GM18517 (cell line): ENCODE data around the gene INSYN1.
"Not testable (repeated sequence)": the region's sequence is repeated elsewhere in the genome, so short reads cannot be mapped to it uniquely, and the experiment has no call there.

Source experiments
- ATAC-seq: cut with Tn5 transposase; IDR thresholded peaks from one replicate; pipeline ENCODE4 v1.9.1; 2021; ENCODE audit warnings: mild to moderate bottlenecking, moderate library complexity; ENCODE audit not compliant: unreplicated experiment

INSYN1 gene

DNA sequence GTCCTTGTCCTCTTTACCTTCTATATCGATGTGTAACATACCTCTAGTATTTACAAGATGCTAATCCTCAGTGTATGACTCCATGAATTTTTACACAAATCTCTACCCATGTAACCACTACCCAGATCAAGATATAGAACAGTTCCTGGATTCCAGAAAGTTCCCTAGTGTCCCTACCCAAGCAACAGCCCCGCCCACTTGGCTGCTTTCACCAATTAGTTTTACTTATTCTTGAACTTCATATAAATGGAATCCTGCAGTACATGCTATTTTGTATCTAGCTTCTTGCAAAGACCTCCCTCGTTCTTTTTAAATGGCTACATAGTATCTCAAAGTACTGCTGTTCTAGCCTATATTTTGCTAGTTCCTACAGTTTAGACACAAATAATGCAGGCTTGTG lies 35.9 kb downstream of the INSYN1 start:
- no peak for ATAC-seq

GRCh38 chr15:73716417-73716816 lies 36.7 kb downstream of the INSYN1 start:
- ATAC-seq: no peak

DNA sequence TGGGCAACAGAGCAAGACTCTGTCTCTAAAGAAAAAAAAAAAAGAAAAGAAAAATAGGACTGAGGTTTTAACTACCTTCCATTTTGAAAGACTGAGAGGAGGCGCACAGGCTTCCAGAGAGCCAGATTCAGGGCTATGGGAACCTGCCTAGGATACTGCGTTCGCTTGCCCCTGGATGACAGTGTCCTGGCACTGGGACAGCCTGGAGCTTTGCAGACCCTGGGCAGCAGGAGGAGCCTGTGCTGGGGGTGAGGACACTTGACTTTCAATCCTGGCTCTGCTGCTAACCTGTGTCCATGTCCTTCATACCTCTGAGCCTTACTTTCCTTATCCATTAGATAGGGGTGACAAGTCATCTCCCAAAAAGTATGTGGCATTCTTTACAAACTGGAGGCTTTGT lies 37.7 kb downstream of the INSYN1 start:
- no peak for ATAC-seq

- no peak for ATAC-seq
Observed at GRCh38 chr15:73714695-73715301, 38.4 kb downstream of the INSYN1 start.

DNA sequence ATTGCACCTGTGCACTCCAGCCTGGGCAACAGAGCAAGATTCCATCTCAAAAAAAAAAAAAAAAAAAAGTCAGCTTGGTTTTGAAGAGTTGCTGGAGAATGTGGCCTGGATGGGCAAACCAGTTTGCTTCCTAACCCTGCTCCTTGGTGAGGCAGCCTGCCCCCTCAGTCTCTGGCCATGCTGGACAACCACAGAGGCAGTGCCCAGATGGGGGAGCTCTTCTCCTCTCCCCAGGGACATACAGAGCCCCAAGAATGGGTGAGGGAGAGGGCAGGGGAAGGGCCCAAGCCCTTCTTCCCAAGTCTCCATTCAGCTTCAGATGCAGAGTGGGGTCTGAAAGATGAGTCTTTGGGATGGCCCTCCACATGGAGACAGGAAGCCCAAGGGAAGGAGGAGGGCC lies 41.0 kb downstream of the INSYN1 start:
- no peak for ATAC-seq

- no peak for ATAC-seq
Observed at GRCh38 chr15:73711526-73711925, 41.6 kb downstream of the INSYN1 start.

DNA sequence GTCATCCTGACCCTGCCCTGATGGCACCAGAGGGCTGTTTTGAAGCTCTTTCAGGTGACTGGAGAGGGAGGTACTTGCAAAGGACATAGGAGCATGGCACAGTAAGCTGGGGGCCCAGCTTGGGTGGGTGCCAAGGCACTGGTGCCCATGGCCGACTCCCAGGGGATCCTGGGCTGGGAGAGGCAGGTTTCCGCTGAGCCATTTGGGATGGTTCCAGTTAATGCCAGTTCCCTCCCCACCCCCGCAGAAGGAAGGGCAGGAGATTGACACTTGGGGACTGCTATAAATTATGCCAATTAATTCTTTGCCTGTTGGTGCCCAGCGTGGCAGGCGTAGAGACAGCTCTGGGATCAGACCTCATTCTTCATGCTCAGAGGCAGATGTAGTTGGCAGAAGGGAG lies 42.8 kb downstream of the INSYN1 start:
- ATAC-seq: no peak

GRCh38 chr15:73709686-73710085 lies 43.5 kb downstream of the INSYN1 start:
- no peak for ATAC-seq

DNA sequence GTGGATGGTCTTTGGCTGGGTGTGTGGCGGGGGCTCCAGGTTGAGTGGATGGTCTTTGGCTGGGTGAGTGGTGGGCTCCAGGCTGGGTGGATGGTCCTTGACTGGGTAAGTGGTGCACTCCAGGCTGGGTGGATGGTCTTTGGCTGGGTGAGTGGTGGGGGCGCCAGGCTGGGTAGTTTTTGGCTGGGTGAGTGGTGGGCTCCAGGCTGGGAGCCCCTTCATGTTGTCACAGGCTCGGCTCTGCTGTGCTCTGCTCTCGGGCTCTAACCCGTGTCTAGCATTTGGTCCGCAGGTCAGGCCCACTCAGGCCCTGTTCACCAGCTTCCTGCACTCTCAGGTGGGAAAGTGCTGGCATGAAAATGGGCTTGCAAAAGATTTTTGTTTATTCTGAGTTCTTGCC lies 43.9 kb downstream of the INSYN1 start:
- no peak for ATAC-seq

DNA sequence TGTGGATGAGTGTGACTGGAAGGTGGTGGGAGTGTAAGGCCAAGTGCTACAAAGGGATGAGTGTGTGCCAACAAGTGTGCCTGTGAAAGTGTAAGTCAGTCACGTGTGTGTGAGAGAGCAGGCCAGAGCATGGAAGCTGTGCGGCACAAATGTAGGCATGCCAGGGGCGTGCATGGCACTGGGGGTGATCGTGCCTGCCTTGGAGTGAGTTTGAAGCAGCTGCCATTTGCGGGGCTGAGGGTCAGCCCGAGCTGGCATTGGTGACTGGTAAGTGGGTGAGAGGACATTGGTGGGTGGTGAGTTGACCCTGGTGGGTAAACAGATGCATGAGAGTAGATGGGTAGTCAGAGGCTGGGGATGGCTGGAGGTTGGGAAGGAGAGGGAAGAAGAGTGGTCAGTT lies 44.5 kb downstream of the INSYN1 start:
- ATAC-seq: no peak

- no peak for ATAC-seq
Observed at GRCh38 chr15:73704869-73705645, 48.1 kb downstream of the INSYN1 start.

- ATAC-seq: not testable (repeated sequence)
Observed at GRCh38 chr15:73704142-73704868, 48.8 kb downstream of the INSYN1 start.

DNA sequence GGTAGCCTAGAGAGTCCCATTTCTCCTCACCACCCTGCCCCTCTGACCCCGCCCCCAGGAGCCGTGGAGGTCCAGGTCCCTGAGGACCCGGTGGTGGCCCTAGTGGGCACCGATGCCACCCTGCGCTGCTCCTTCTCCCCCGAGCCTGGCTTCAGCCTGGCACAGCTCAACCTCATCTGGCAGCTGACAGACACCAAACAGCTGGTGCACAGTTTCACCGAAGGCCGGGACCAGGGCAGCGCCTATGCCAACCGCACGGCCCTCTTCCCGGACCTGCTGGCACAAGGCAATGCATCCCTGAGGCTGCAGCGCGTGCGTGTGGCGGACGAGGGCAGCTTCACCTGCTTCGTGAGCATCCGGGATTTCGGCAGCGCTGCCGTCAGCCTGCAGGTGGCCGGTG lies 49.5 kb downstream of the INSYN1 start:
- not testable (repeated sequence) for ATAC-seq

GRCh38 chr15:73702311-73703239 lies 50.6 kb downstream of the INSYN1 start:
- ATAC-seq: not testable (repeated sequence)

DNA sequence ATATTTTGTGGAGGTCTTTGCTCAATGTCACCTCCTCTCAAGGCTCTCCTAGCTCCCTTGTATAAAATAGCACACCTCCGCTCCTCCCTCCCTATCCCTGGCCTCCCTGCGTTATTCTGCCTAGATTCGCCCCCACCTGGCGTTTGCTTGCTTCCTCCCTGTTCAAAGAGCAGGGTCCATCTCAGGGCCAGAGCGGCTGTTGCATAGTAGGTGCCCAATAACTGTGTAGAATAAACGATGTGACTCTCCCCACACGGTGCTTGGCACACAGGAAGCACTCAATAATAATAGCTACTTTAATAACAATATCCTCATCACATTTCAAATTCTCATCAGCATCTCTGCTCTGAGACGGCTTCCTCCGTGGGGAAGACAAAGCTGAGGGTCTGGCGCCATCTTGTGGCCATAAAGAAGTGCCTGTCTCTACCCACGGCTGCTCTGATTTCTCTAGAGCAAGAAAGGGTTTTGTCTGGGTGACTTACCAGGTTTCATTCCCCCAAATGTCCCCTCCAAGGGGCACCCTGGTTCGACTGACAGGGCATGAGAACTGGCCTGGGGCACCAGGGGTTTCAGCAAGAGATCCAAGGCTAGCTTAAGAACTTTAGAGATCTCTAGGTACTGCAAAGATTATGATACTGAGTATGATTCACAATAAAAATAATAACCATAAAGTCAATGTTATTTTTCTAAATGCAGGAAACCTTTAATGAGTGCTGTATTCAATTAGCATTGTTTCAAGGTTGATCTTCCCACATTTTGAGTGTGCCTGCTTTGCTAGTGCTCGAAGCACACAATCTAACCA lies 52.9 kb downstream of the INSYN1 start:
- ATAC-seq: no peak

DNA sequence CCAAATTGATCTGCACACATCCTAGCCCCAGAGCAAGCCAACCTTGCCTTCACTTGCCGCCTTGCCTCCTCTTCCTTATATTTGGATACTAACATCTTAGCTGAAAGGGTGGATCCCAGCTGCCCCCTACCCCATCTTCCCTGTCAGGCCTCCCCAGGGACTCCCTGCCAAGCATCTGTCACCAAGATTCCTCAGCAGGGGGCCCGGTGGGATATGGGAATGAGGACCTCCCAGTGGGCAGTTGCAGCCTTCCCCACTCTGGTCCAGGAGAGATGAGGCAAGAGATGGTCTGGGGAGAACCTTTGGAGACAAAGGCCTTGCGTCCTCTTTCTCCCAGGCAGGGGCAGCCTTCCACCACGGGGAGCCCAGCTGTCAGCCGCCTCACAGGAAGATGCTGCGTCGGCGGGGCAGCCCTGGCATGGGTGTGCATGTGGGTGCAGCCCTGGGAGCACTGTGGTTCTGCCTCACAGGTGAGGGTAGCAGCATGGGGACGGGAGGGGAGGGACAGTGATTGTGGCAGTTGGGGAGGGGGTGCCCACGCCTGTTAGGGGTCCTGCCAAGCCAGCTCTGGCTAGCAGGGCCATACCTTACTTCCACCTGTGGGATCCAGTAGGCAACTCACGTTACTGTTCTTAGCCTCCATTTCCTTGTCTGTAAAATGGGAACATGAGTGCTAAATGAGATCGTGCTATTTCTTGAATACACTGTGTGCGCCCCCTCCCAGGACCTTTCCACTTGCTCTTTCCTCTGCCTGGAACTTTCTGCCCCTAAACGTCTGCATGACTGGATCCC lies 53.7 kb downstream of the INSYN1 start:
- no peak for ATAC-seq

- no peak for ATAC-seq
Observed at GRCh38 chr15:73697033-73697467, 56.1 kb downstream of the INSYN1 start.

DNA sequence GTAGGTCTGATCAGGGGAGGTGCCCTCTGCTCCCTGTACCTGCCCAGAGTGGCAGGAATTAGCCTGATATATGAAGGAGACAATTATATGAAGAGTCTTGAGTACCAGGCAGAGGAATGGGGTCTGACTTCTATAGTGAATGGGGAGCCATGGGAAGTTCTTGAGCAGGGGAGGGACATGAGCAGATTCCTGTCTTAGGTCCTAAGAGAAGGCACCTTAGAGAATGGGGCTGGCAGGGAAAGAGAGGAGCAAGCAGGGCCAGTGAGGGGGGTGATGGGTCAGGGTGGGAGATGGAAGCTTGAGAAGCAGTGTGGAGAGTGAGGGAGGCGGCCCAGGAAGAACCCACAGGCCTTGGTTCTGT lies 56.5 kb downstream of the INSYN1 start:
- ATAC-seq: no peak
